Karpas-422 (cell line): Measurements from ENCODE around the gene MUC3A. TPM values are rescaled to one million over a fixed set of nuclear protein-coding genes. Genes with fewer than 3 reads are reported as not detected.
"Not testable (repeated sequence)": the region's sequence is repeated elsewhere in the genome, so short reads cannot be mapped to it uniquely, and the experiment has no call there.

Experiments
- DNase-seq: peaks from one replicate; pipeline ENCODE4 v3.0.0-alpha.2; 2015
- H2AFZ ChIP-seq: fragments of 200-600 bp; sonication (generic); 2 replicates; pipeline ENCODE4 v1.6.1; 2014; ENCODE audit warnings: antibody characterized with exemption, low read length, mixed read lengths
- H3K27ac ChIP-seq: fragments of 200-600 bp; sonication (generic); 2 replicates; pipeline ENCODE4 v1.5.1; 2014; ENCODE audit warnings: mild to moderate bottlenecking, low read length, moderate library complexity
- H3K27me3 ChIP-seq: fragments of 200-600 bp; sonication (generic); 2 replicates; pipeline ENCODE4 v1.6.1; 2014; ENCODE audit warnings: low read length, mixed read lengths
- H3K36me3 ChIP-seq: fragments of 200-600 bp; sonication (generic); 2 replicates; pipeline ENCODE4 v1.6.1; 2014; ENCODE audit warnings: low read length, mixed read lengths; ENCODE audit not compliant: insufficient read depth
- H3K4me1 ChIP-seq: fragments of 200-600 bp; sonication (generic); 2 replicates; pipeline ENCODE4 v1.6.1; 2014; ENCODE audit warnings: mild to moderate bottlenecking, low read length, mixed read lengths
- H3K4me2 ChIP-seq: fragments of 200-600 bp; sonication (generic); 2 replicates; pipeline ENCODE4 v1.6.1; 2014; ENCODE audit warnings: low read length, low read depth, mild to moderate bottlenecking; ENCODE audit not compliant: poor library complexity, severe bottlenecking
- H3K4me3 ChIP-seq: fragments of 200-600 bp; sonication (generic); 2 replicates; pipeline ENCODE4 v1.5.1; 2014; ENCODE audit warnings: mild to moderate bottlenecking, antibody characterized with exemption, low read length, mixed read lengths
- H3K79me2 ChIP-seq: fragments of 200-600 bp; sonication (generic); 2 replicates; pipeline ENCODE4 v1.6.1; 2014; ENCODE audit warnings: mild to moderate bottlenecking, low read length, mixed read lengths
- H3K9ac ChIP-seq: fragments of 200-600 bp; sonication (generic); 2 replicates; pipeline ENCODE4 v1.6.0; 2014; ENCODE audit warnings: low read length
- H3K9me2 ChIP-seq: fragments of 200-600 bp; sonication (generic), shearing (Covaris generic); replicated peaks from 2 replicates; pipeline ENCODE4 v1.6.0; 2014; ENCODE audit warnings: mild to moderate bottlenecking, low read length, moderate library complexity; ENCODE audit not compliant: insufficient read depth
- H3K9me3 ChIP-seq: fragments of 300-700, 200-600 bp; sonication (generic); 2 replicates; pipeline ENCODE4 v1.6.1; 2014; ENCODE audit warnings: low read length, mixed read lengths
- H4K20me1 ChIP-seq: fragments of 200-600 bp; sonication (generic); 2 replicates; pipeline ENCODE4 v1.6.1; 2014; ENCODE audit warnings: mild to moderate bottlenecking, antibody characterized with exemption, low read length, low read depth; ENCODE audit not compliant: insufficient read depth
- total RNA-seq: library from RNA; depleted of rRNA; stranded (reverse); fragments of >200 nt; shearing (Covaris generic); gene quantifications from 2 replicates; pipeline ENCODE4 v1.2.3, GENCODE V29; 2014; ENCODE audit warnings: low replicate concordance; rRNA removed

The MUC3A gene
- total RNA-seq: not detected in 2 replicates

GRCh38 chr7:100949227-100949932 lies at the start of gene MUC3A:
Gene MUC3A, plus strand, starts transcription at chr7:100949534. Its CDS starts 91 bp downstream, at chr7:100949625.
- no peak within 1 kb of the TSS for H3K4me3 ChIP-seq
- no peak within 1 kb of the TSS for H2AFZ ChIP-seq
- peaks cover 4% of the 10 kb centered on the region; the same call in 1 of the 2 replicates for H3K27me3 ChIP-seq

GRCh38 chr7:100900978-100901377 lies 48.4 kb upstream of the MUC3A start:
- Histone ChIP-seq H3K9me2 (no peaks in the 10 kb centered on the region), H3K4me3 (no peak overlapping the region), H3K4me2 (no peak overlapping the region), H4K20me1 (no peaks in the 10 kb centered on the region), H3K79me2 (no peaks in the 10 kb centered on the region), H3K36me3 (no peaks in the 10 kb centered on the region), H2AFZ (no peak overlapping the region), H3K9ac (no peak overlapping the region), H3K27ac (no peak overlapping the region), H3K4me1 (no peaks in the 10 kb centered on the region), H3K9me3 (no peaks in the 10 kb centered on the region), H3K27me3 (no peaks in the 10 kb centered on the region)
- DNase-seq: no peak

More at GRCh38 chr7:100949227-100949932, at the start of gene MUC3A:
- Histone ChIP-seq H3K9ac (no peak within 1 kb of the TSS), H3K9me2 (no peaks in the 10 kb centered on the region), H3K79me2 (no peaks in the 10 kb centered on the region), H3K9me3 (no peaks in the 10 kb centered on the region), H3K4me1 (peaks cover 4% of the 10 kb centered on the region; the same call in 1 of the 2 replicates), H3K36me3 (no peaks in the 10 kb centered on the region), H3K4me2 (no peak within 1 kb of the TSS), H4K20me1 (no peaks in the 10 kb centered on the region), H3K27ac (no peak within 1 kb of the TSS)
- DNase-seq: no peak

- Histone ChIP-seq H3K9ac (no peak overlapping the region), H3K27me3 (no peaks in the 10 kb centered on the region), H3K4me1 (no peaks in the 10 kb centered on the region), H3K9me2 (no peaks in the 10 kb centered on the region), H3K9me3 (no peaks in the 10 kb centered on the region), H3K79me2 (no peaks in the 10 kb centered on the region), H3K4me3 (no peak overlapping the region), H4K20me1 (no peaks in the 10 kb centered on the region), H3K27ac (no peak overlapping the region), H3K36me3 (no peaks in the 10 kb centered on the region), H3K4me2 (no peak overlapping the region), H2AFZ (no peak overlapping the region)
- DNase-seq: no peak
Observed at GRCh38 chr7:100901921-100902332, 47.4 kb upstream of the MUC3A start.

GRCh38 chr7:100902638-100903037 lies 46.7 kb upstream of the MUC3A start:
- no peaks in the 10 kb centered on the region for H3K36me3 ChIP-seq
- H3K9ac ChIP-seq: no peak overlapping the region
- no peak overlapping the region for H2AFZ ChIP-seq
- H3K27ac ChIP-seq: no peak overlapping the region
- no peaks in the 10 kb centered on the region for H3K79me2 ChIP-seq
- no peaks in the 10 kb centered on the region for H3K9me2 ChIP-seq
- no peaks in the 10 kb centered on the region for H3K4me1 ChIP-seq
- DNase-seq: no peak
- H3K27me3 ChIP-seq: no peaks in the 10 kb centered on the region
- no peaks in the 10 kb centered on the region for H3K9me3 ChIP-seq
- no peaks in the 10 kb centered on the region for H4K20me1 ChIP-seq
- H3K4me2 ChIP-seq: no peak overlapping the region
- H3K4me3 ChIP-seq: no peak overlapping the region

- H3K79me2 ChIP-seq: no peaks in the 10 kb centered on the region
- no peak overlapping the region for H3K4me3 ChIP-seq
- H3K9ac ChIP-seq: no peak overlapping the region
- H3K4me2 ChIP-seq: no peak overlapping the region
- no peaks in the 10 kb centered on the region for H3K9me3 ChIP-seq
- no peaks in the 10 kb centered on the region for H4K20me1 ChIP-seq
- H3K9me2 ChIP-seq: no peaks in the 10 kb centered on the region
- no peaks in the 10 kb centered on the region for H3K4me1 ChIP-seq
- H3K36me3 ChIP-seq: no peaks in the 10 kb centered on the region
- no peak for DNase-seq
- no peaks in the 10 kb centered on the region; the same call in 1 of the 2 replicates for H3K27me3 ChIP-seq
- no peak overlapping the region for H2AFZ ChIP-seq
- no peak overlapping the region for H3K27ac ChIP-seq
Observed at GRCh38 chr7:100908512-100908911, 40.8 kb upstream of the MUC3A start.

- H2AFZ ChIP-seq, H3K27me3 ChIP-seq, H3K4me3 ChIP-seq, DNase-seq, H4K20me1 ChIP-seq, H3K9ac ChIP-seq, H3K79me2 ChIP-seq, H3K4me2 ChIP-seq, H3K9me3 ChIP-seq, H3K9me2 ChIP-seq, H3K4me1 ChIP-seq, H3K36me3 ChIP-seq, H3K27ac ChIP-seq: not testable (repeated sequence)
Observed at GRCh38 chr7:100910443-100910842, 38.9 kb upstream of the MUC3A start.

- H4K20me1 ChIP-seq: no peaks in the 10 kb centered on the region
- H2AFZ ChIP-seq: no peak overlapping the region
- no peak overlapping the region for H3K4me3 ChIP-seq
- H3K9ac ChIP-seq: no peak overlapping the region
- H3K27ac ChIP-seq: no peak overlapping the region
- no peak overlapping the region for H3K4me2 ChIP-seq
- no peaks in the 10 kb centered on the region for H3K4me1 ChIP-seq
- H3K79me2 ChIP-seq: no peaks in the 10 kb centered on the region
- no peaks in the 10 kb centered on the region for H3K36me3 ChIP-seq
- DNase-seq: no peak
- H3K9me2 ChIP-seq: no peaks in the 10 kb centered on the region
- no peaks in the 10 kb centered on the region; the same call in 1 of the 2 replicates for H3K27me3 ChIP-seq
- no peaks in the 10 kb centered on the region for H3K9me3 ChIP-seq
Observed at GRCh38 chr7:100911484-100911883, 37.9 kb upstream of the MUC3A start.

GRCh38 chr7:100914208-100914878 lies 35.0 kb upstream of the MUC3A start:
- Histone ChIP-seq H4K20me1 (no peaks in the 10 kb centered on the region), H3K4me1 (no peaks in the 10 kb centered on the region), H3K9me3 (no peaks in the 10 kb centered on the region), H3K4me3 (no peak overlapping the region), H2AFZ (no peak overlapping the region), H3K9ac (no peak overlapping the region), H3K27ac (no peak overlapping the region), H3K4me2 (no peak overlapping the region), H3K9me2 (no peaks in the 10 kb centered on the region), H3K36me3 (no peaks in the 10 kb centered on the region), H3K79me2 (no peaks in the 10 kb centered on the region), H3K27me3 (no peaks in the 10 kb centered on the region)
- no peak for DNase-seq
